Measurements from ENCODE around the gene MIDN. TPM values are rescaled to one million over a fixed set of nuclear protein-coding genes. Genes with fewer than 3 reads are reported as not detected.

The MIDN gene
- total RNA-seq, 1 donor: 23.2 TPM

DNA sequence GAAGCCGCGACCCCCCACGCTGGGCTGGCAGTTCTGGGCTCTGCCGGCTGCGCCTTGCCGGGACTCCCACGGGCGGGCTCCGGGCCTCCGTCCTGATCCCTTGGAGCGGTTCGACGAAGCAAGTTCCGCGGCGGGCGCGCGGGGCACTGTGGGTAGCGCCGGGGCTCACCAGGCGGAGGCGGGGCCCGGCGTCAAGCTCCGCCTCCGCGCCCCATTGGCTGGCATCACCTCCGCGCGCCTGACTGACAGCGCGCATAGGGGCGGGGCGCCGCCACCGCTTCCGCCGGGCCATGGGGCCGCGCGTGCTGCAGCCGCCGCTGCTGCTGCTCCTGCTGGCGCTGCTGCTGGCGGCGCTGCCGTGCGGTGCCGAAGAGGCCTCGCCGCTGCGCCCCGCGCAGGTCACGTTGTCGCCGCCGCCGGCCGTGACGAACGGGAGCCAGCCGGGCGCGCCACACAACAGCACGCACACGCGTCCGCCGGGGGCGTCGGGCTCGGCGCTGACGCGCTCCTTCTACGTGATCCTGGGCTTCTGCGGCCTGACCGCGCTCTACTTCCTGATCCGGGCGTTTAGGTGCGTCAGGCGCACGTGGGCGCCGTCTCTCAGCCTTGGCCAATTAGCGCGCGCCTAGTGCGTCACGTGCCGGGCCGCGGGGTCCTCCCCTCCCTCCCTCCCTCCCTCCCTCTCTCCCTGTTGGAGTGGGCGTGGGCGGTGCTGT, 27.0 kb downstream of the MIDN start, which contains the start of gene FAM174C:
TSS of gene FAM174C (plus strand) at position 271 of the 716 bp plus-strand sequence. CDS start at position 291, 20 bp downstream.
- no peak for TF ChIP-seq CTCF (IDR thresholded peaks at IDR 0.05; ENCODE audit: insufficient read depth, low read length)
- H3K4me3 ChIP-seq (ENCODE audit: low read depth, low read length): peak within 1 kb of the TSS; percentile 76
- peak; percentile 95 for DNase-seq (ENCODE audit: low read depth)

DNA sequence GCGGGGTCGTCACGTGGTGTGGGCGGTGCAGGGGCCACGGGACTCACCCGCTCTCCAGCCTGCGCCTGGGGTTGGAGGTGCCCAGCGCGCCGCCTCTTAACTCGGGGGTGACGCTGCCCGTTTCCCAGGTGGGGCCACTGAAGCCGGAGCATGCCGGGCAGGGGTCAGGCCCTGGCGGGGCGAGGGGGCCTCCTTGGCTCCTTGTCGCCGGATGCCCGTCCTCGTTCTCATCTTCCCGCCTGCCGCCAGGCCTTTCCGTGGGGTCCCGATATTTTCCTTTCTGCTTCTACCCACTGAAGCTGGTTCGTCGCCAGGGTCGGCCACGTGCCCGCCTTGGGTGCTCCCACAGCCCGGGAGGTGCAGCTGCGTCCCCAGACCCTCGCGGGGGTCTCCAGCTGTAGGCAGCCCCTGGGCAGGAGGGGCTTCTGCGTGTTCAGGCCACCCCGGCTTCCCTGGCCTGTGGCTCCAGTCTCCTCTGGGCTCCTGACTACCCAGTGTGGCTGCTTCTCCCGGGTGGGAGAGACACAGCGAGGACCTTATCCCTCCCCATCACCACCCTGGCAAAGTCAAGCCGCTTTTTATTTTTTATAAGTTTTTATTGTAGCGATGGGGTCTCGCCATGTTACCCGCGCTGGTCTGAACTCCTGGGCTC, 27.7 kb downstream of the MIDN start:
- no peak for TF ChIP-seq CTCF (IDR thresholded peaks at IDR 0.05; ENCODE audit: insufficient read depth, low read length)
- no peak for DNase-seq (ENCODE audit: low read depth)
- H3K4me3 ChIP-seq (ENCODE audit: low read depth, low read length): peak overlapping the region; percentile 76

DNA sequence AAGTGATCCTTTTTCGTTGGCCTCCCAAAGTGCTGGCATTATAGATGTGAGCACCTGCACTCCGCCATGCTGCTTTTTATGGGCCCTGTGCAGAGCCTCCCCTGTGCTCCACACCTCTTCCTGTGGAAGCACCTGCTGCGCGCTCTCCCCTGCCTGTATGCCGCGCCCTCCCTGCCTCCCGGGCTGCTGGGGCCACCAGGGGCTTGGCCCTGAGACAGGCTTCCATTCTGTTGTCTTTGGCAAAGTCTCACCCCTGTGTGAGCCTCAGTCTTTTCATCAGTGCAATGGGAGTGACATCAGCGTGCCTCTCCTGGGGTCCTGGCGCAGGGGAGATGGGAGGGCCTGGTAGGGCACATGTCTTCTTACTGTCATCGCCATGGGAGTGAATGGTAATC, 28.2 kb downstream of the MIDN start:
- TF ChIP-seq CTCF (IDR thresholded peaks at IDR 0.05; ENCODE audit: insufficient read depth, low read length): no peak
- peak overlapping the region; percentile 76 for H3K4me3 ChIP-seq (ENCODE audit: low read depth, low read length)
- DNase-seq (ENCODE audit: low read depth): no peak

- no peak for TF ChIP-seq CTCF (IDR thresholded peaks at IDR 0.05; ENCODE audit: insufficient read depth, low read length)
- no peak overlapping the region for H3K4me3 ChIP-seq (ENCODE audit: low read depth, low read length)
- no peak for DNase-seq (ENCODE audit: low read depth)
These were observed 28.7 kb downstream of the MIDN start for GRCh38 chr19:1277061-1277460.

DNA sequence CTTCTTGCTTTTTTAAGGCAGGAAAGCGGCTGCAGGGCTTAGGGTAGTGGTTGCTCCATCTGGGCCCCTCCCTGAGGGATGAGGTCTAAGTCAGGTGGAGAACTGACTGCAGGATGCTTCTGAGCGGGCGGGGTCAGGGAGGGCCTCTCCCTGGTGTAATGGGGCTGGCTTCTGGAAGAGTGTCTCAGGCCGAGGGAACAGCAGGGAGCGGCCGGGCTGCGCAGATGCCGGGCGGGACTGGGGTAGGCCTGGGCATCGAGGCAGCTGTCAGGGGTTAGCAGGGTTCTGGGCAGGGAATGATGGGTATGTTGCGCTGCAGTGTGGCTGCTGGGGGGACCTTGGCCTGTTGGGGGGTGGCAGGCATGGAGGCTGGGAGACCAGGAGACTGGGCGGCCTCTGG, 29.7 kb downstream of the MIDN start:
- H3K4me3 ChIP-seq (ENCODE audit: low read depth, low read length): no peak overlapping the region
- TF ChIP-seq CTCF (IDR thresholded peaks at IDR 0.05; ENCODE audit: insufficient read depth, low read length): no peak
- DNase-seq (ENCODE audit: low read depth): no peak

GRCh38 chr19:1278713-1279660, 30.6 kb downstream of the MIDN start:
- DNase-seq (ENCODE audit: low read depth): no peak
- no peak for TF ChIP-seq CTCF (IDR thresholded peaks at IDR 0.05; ENCODE audit: insufficient read depth, low read length)

More at GRCh38 chr19:1278713-1279660, 30.6 kb downstream of the MIDN start:
- H3K4me3 ChIP-seq (ENCODE audit: low read depth, low read length): no peak overlapping the region
